Endothelial cell (in vitro differentiated cells): ENCODE measurements around the gene CERS5. TPM values are rescaled to one million over a fixed set of nuclear protein-coding genes. Genes with fewer than 3 reads are reported as not detected.
A peak's percentile ranks its signal among the peaks of the same experiment; 100 is the strongest.

Experiments
- DNase-seq: peaks from one replicate; pipeline ENCODE4 v3.0.0; 2021; ENCODE audit warnings: low spot score
- H3K27ac Mint-ChIP-seq: one replicate; pipeline ENCODE4 v1.8.0; 2021; ENCODE audit warnings: mixed read lengths, inconsistent platforms; ENCODE audit not compliant: unreplicated experiment
- H3K27me3 Mint-ChIP-seq: one replicate; pipeline ENCODE4 v1.8.0; 2021; ENCODE audit warnings: mild to moderate bottlenecking, moderate library complexity, mixed read lengths, inconsistent platforms; ENCODE audit not compliant: unreplicated experiment
- H3K36me3 Mint-ChIP-seq: one replicate; pipeline ENCODE4 v1.8.0; 2021; ENCODE audit warnings: mild to moderate bottlenecking, low read depth, mixed read lengths, inconsistent platforms; ENCODE audit not compliant: unreplicated experiment
- H3K4me1 Mint-ChIP-seq: one replicate; pipeline ENCODE4 v1.8.0; 2021; ENCODE audit warnings: mild to moderate bottlenecking, mixed read lengths, inconsistent platforms; ENCODE audit not compliant: unreplicated experiment
- H3K4me3 Mint-ChIP-seq: one replicate; pipeline ENCODE4 v1.8.0; 2021; ENCODE audit warnings: mild to moderate bottlenecking, mixed read lengths, inconsistent platforms; ENCODE audit not compliant: unreplicated experiment
- H3K9me3 Mint-ChIP-seq: one replicate; pipeline ENCODE4 v1.8.0; 2021; ENCODE audit warnings: mixed read lengths, inconsistent platforms; ENCODE audit not compliant: unreplicated experiment
- total RNA-seq: library from RNA; stranded (reverse); fragmentation: NEBNext Ultra II Directional; extraction: Animal tissue kit (Norgen Biotek cat#: 25700); gene quantifications from one replicate; pipeline ENCODE4 v1.2.1, GENCODE V29; 2021; ENCODE audit not compliant: unreplicated experiment
- TF ChIP-seq, protein P1 (sequence below): fragments of 200-600 bp; sonication (generic); IDR thresholded peaks from one replicate; pipeline ENCODE4 v1.5.0; 2021; ENCODE audit warnings: antibody characterized with exemption; ENCODE audit not compliant: unreplicated experiment

CERS5 gene
- total RNA-seq, 1 donor from 2014 or later = 61.7 TPM

DNA sequence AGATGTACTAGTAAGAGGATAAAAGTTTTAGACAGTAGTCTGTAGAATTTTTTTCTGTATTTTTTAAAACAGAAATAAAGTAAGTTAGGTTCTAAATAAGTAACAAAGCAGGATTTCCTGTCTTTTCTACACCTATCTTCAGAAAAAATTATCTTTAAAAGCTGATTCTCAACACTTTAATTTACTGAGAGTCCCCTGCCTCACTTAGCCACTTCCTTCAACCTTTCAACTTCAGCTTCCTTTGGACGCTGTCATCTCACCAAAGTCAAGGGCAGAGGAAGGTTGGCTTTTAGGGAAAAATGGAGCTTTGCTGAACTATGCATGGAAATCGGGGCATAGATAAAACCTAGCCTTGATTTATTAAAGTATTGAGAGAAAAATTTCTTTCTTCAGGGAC is 44.9 kb upstream of the CERS5 start:
- TF ChIP-seq, protein P1, sequence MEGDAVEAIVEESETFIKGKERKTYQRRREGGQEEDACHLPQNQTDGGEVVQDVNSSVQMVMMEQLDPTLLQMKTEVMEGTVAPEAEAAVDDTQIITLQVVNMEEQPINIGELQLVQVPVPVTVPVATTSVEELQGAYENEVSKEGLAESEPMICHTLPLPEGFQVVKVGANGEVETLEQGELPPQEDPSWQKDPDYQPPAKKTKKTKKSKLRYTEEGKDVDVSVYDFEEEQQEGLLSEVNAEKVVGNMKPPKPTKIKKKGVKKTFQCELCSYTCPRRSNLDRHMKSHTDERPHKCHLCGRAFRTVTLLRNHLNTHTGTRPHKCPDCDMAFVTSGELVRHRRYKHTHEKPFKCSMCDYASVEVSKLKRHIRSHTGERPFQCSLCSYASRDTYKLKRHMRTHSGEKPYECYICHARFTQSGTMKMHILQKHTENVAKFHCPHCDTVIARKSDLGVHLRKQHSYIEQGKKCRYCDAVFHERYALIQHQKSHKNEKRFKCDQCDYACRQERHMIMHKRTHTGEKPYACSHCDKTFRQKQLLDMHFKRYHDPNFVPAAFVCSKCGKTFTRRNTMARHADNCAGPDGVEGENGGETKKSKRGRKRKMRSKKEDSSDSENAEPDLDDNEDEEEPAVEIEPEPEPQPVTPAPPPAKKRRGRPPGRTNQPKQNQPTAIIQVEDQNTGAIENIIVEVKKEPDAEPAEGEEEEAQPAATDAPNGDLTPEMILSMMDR = no peak
- Mint-ChIP-seq H3K4me3 (no peak overlapping the region), H3K4me1 (peaks cover 5% of the 10 kb centered on the region), H3K27ac (peak overlapping the region; percentile 91), H3K9me3 (no peaks in the 10 kb centered on the region), H3K27me3 (no peaks in the 10 kb centered on the region), H3K36me3 (no peaks in the 10 kb centered on the region)
- no peak for DNase-seq

DNA sequence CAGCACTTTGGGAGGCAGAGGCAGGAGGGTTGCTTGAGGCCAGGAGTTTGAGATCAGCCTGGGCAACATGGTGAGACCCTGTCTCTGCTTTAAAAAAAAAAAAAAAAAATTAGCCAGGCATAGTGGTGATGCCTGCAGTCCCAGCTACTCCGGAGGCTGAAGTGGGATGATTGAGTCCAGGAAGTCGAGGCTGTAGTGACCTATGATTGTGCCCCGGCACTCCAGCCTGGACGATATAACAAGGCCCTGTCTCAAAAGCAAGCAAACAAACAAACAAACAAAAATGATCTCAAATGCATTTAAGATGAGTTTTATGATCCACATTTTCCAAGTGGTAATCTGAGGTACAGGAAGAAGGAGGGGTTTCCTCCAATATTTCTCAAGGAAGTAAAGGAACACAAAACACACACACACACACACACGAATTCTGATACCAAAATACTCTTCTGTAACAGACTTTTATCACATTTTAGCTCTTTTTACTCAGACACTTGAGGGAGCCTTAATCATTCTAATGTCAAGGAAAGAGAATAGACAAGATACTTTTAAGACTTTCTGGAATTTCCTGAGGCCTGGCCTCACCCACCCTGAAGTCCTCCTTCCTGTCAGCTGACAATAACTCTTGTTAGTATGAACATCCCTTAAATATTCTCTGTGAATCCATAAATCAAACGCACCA is 44.4 kb upstream of the CERS5 start:
- no peaks in the 10 kb centered on the region for H3K9me3 Mint-ChIP-seq
- H3K4me1 Mint-ChIP-seq = peaks cover 5% of the 10 kb centered on the region
- H3K27me3 Mint-ChIP-seq = no peaks in the 10 kb centered on the region
- no peak for DNase-seq
- H3K4me3 Mint-ChIP-seq = no peak overlapping the region
- no peaks in the 10 kb centered on the region for H3K36me3 Mint-ChIP-seq
- TF ChIP-seq, protein P1 = no peak
- peak overlapping the region; percentile 91 for H3K27ac Mint-ChIP-seq

DNA sequence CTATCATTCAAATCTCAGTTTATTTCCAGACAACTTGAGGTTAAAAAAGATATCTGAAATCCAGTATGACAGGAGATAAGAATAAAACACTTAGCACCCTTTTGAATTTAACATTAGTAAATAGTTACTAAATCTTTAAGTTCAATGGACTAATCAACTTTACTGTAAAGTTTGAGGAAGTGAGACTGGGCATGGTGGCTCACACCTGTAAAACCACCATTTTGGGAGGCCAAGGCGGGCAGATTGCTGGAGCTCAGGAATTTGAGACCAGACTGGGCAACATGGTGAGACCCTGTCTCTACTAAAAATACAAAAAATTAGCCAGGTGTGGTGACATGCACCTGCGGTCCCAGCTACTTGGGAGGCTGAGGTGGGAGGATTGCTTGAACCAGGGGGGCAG is 40.3 kb upstream of the CERS5 start:
- TF ChIP-seq, protein P1 = no peak
- Mint-ChIP-seq H3K27me3 (no peaks in the 10 kb centered on the region), H3K9me3 (no peaks in the 10 kb centered on the region), H3K36me3 (no peaks in the 10 kb centered on the region), H3K4me1 (peaks cover 5% of the 10 kb centered on the region), H3K4me3 (no peak overlapping the region), H3K27ac (no peak overlapping the region)
- no peak for DNase-seq

DNA sequence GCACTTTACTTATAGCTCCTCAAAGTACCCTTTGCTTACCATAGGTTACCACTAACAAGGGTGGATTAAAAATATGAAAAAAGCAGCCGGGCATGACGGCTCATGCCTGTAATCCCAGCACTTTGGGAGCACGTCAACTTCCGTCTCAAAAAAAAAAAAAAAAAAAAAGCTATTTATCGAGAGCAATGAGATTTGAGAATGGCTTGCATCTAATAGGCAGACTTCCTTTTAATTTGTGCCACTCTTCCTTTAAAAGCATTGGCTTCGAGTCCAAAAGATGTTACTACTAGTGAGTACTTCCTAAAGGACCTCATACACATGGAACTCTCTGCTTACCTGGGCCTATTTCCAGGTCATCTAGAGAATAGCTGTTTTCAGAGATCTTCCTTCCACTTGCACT is 38.5 kb upstream of the CERS5 start:
- Mint-ChIP-seq H3K27ac (no peak overlapping the region), H3K9me3 (no peaks in the 10 kb centered on the region), H3K36me3 (no peaks in the 10 kb centered on the region), H3K4me3 (no peak overlapping the region), H3K4me1 (no peaks in the 10 kb centered on the region), H3K27me3 (no peaks in the 10 kb centered on the region)
- TF ChIP-seq, protein P1 = no peak
- DNase-seq = no peak

DNA sequence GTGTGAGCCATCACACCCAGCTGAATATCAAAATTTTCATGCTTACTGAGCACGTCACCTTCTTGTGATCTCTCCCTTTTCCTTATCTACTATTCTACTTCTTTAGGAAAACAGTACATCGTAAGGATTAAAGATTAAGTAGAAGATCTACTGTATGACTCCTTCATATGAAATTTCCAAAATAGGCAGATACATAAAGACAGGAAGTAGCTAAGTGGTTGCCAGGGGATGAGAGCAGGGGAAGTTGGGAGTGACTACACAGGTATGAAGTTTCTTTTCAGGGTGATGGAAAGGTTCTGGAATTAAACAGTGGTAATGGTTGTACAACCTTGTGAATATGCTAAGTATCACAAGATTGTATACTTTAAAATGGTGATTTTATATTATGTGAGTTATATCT is 36.5 kb upstream of the CERS5 start:
- H3K4me3 Mint-ChIP-seq = no peak overlapping the region
- H3K27me3 Mint-ChIP-seq = no peaks in the 10 kb centered on the region
- peaks cover 4% of the 10 kb centered on the region for H3K36me3 Mint-ChIP-seq
- H3K27ac Mint-ChIP-seq = no peak overlapping the region
- TF ChIP-seq, protein P1 = no peak
- H3K4me1 Mint-ChIP-seq = no peaks in the 10 kb centered on the region
- no peak for DNase-seq
- H3K9me3 Mint-ChIP-seq = no peaks in the 10 kb centered on the region
